ENCODE results near the gene HSD17B13. TPM values are rescaled to one million over a fixed set of nuclear protein-coding genes. Genes with fewer than 3 reads are reported as not detected.

The HSD17B13 gene
- total and polyA plus RNA-seq, 2 experiments from 2014 or later: 0.15 TPM; not detected in 1

DNA sequence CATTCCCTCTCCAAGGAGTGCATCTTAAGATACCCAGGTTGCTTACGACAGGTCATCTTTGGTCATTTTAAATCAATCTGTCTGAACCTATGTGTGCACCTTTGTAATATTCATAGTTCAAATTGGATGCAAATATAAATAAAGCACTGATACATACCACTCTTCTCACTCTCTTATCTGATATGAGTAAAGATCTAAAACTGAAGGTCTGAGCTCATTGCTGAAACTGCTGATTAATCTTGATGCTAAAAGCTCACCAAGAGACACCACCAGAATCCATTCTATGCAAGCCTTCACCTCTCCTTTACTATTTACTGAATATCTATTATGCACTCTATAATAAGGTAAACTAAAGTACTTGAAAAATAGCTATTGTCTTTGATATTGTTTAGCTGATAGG, 16.6 kb downstream of the HSD17B13 start:
- Mint-ChIP-seq H3K9me3 (no peaks in the 10 kb centered on the region), H3K36me3 (ENCODE audit: low read depth) (no peaks in the 10 kb centered on the region), H3K4me3 (no peak overlapping the region), H3K4me1 (no peaks in the 10 kb centered on the region), H3K27me3 (ENCODE audit: insufficient read depth, low read depth, poor library complexity) (peaks cover 6% of the 10 kb centered on the region), H3K27ac (no peak overlapping the region)
- Histone ChIP-seq H2AFZ (no peak overlapping the region), H3K4me2 (no peak overlapping the region), H3K36me3 (ENCODE audit: insufficient read depth) (no peaks in the 10 kb centered on the region), H3K4me1 (ENCODE audit: insufficient read depth) (no peaks in the 10 kb centered on the region), H3F3A (replicated peaks; ENCODE audit: low read depth) (no peaks in the 10 kb centered on the region), H3K27ac (ENCODE audit: low read depth) (no peak overlapping the region), H3K27me3 (ENCODE audit: insufficient read depth) (no peaks in the 10 kb centered on the region), H3K9me2 (ENCODE audit: insufficient read depth) (no peaks in the 10 kb centered on the region), H3K79me2 (replicated peaks; ENCODE audit: insufficient read depth) (no peaks in the 10 kb centered on the region), H4K20me1 (replicated peaks; ENCODE audit: insufficient read depth) (no peaks in the 10 kb centered on the region), H3K4me3 (no peak overlapping the region)
- TF ChIP-seq ZNF331 (CRISPR knock-in tag; IDR thresholded peaks at IDR 0.05; ENCODE audit: low read depth) (no peak), NANOG (IDR thresholded peaks at IDR 0.05; ENCODE audit: borderline replicate concordance) (no peak)
- ATAC-seq (no peak), DNase-seq (ENCODE audit: low spot score) (no peak)

DNA sequence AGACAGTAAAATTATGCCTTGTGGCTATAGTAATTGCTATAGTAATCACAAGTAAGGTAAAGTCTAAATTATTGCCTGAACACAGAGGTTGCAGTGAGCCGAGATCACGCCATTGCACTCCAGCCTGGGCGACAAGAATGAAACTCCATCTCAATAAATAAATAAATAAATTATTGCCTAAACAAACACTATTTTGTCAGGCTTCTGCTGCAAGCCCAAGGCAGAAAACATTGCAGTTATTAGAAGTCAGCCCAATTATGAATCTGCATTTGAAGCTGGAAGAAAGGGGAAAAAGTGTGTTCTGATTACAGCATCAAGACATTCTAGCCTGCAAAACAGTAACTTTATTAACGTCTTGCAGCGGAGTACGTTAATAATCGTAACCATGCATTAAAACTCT, 17.1 kb downstream of the HSD17B13 start:
- Histone ChIP-seq H3K27ac (ENCODE audit: low read depth) (no peak overlapping the region), H3K4me1 (ENCODE audit: insufficient read depth) (no peaks in the 10 kb centered on the region), H4K20me1 (replicated peaks; ENCODE audit: insufficient read depth) (no peaks in the 10 kb centered on the region), H3K36me3 (ENCODE audit: insufficient read depth) (no peaks in the 10 kb centered on the region), H3K9me2 (ENCODE audit: insufficient read depth) (no peaks in the 10 kb centered on the region), H3K79me2 (replicated peaks; ENCODE audit: insufficient read depth) (no peaks in the 10 kb centered on the region), H3K4me2 (no peak overlapping the region), H3K27me3 (ENCODE audit: insufficient read depth) (no peaks in the 10 kb centered on the region), H2AFZ (no peak overlapping the region), H3K4me3 (no peak overlapping the region), H3F3A (replicated peaks; ENCODE audit: low read depth) (no peaks in the 10 kb centered on the region)
- Mint-ChIP-seq H3K27ac (no peak overlapping the region), H3K27me3 (ENCODE audit: insufficient read depth, low read depth, poor library complexity) (peaks cover 6% of the 10 kb centered on the region), H3K36me3 (ENCODE audit: low read depth) (no peaks in the 10 kb centered on the region), H3K4me1 (no peaks in the 10 kb centered on the region), H3K9me3 (no peaks in the 10 kb centered on the region), H3K4me3 (no peak overlapping the region)
- no peak for DNase-seq (ENCODE audit: low spot score)
- ATAC-seq: no peak
- no peak for TF ChIP-seq EZH2phosphoT487 (IDR thresholded peaks at IDR 0.05; ENCODE audit: unreplicated experiment)
- TF ChIP-seq, protein P1, sequence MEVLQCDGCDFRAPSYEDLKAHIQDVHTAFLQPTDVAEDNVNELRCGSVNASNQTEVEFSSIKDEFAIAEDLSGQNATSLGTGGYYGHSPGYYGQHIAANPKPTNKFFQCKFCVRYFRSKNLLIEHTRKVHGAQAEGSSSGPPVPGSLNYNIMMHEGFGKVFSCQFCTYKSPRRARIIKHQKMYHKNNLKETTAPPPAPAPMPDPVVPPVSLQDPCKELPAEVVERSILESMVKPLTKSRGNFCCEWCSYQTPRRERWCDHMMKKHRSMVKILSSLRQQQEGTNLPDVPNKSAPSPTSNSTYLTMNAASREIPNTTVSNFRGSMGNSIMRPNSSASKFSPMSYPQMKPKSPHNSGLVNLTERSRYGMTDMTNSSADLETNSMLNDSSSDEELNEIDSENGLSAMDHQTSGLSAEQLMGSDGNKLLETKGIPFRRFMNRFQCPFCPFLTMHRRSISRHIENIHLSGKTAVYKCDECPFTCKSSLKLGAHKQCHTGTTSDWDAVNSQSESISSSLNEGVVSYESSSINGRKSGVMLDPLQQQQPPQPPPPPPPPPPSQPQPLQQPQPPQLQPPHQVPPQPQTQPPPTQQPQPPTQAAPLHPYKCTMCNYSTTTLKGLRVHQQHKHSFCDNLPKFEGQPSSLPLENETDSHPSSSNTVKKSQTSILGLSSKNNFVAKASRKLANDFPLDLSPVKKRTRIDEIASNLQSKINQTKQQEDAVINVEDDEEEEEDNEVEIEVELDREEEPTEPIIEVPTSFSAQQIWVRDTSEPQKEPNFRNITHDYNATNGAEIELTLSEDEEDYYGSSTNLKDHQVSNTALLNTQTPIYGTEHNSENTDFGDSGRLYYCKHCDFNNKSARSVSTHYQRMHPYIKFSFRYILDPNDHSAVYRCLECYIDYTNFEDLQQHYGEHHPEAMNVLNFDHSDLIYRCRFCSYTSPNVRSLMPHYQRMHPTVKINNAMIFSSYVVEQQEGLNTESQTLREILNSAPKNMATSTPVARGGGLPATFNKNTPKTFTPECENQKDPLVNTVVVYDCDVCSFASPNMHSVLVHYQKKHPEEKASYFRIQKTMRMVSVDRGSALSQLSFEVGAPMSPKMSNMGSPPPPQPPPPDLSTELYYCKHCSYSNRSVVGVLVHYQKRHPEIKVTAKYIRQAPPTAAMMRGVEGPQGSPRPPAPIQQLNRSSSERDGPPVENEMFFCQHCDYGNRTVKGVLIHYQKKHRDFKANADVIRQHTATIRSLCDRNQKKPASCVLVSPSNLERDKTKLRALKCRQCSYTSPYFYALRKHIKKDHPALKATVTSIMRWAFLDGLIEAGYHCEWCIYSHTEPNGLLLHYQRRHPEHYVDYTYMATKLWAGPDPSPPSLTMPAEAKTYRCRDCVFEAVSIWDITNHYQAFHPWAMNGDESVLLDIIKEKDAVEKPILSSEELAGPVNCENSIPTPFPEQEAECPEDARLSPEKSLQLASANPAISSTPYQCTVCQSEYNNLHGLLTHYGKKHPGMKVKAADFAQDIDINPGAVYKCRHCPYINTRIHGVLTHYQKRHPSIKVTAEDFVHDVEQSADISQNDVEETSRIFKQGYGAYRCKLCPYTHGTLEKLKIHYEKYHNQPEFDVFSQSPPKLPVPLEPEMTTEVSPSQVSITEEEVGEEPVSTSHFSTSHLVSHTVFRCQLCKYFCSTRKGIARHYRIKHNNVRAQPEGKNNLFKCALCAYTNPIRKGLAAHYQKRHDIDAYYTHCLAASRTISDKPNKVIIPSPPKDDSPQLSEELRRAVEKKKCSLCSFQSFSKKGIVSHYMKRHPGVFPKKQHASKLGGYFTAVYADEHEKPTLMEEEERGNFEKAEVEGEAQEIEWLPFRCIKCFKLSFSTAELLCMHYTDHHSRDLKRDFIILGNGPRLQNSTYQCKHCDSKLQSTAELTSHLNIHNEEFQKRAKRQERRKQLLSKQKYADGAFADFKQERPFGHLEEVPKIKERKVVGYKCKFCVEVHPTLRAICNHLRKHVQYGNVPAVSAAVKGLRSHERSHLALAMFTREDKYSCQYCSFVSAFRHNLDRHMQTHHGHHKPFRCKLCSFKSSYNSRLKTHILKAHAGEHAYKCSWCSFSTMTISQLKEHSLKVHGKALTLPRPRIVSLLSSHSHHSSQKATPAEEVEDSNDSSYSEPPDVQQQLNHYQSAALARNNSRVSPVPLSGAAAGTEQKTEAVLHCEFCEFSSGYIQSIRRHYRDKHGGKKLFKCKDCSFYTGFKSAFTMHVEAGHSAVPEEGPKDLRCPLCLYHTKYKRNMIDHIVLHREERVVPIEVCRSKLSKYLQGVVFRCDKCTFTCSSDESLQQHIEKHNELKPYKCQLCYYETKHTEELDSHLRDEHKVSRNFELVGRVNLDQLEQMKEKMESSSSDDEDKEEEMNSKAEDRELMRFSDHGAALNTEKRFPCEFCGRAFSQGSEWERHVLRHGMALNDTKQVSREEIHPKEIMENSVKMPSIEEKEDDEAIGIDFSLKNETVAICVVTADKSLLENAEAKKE (CRISPR knock-in tag; IDR thresholded peaks at IDR 0.05): no peak
- no peak for TF ChIP-seq ETS1 (IDR thresholded peaks at IDR 0.05)
- TF ChIP-seq ZNF331 (CRISPR knock-in tag; IDR thresholded peaks at IDR 0.05; ENCODE audit: low read depth): no peak
- no peak for TF ChIP-seq CREB1 (CRISPR knock-in tag; IDR thresholded peaks at IDR 0.05; ENCODE audit: low read depth)
- TF ChIP-seq, protein P2, sequence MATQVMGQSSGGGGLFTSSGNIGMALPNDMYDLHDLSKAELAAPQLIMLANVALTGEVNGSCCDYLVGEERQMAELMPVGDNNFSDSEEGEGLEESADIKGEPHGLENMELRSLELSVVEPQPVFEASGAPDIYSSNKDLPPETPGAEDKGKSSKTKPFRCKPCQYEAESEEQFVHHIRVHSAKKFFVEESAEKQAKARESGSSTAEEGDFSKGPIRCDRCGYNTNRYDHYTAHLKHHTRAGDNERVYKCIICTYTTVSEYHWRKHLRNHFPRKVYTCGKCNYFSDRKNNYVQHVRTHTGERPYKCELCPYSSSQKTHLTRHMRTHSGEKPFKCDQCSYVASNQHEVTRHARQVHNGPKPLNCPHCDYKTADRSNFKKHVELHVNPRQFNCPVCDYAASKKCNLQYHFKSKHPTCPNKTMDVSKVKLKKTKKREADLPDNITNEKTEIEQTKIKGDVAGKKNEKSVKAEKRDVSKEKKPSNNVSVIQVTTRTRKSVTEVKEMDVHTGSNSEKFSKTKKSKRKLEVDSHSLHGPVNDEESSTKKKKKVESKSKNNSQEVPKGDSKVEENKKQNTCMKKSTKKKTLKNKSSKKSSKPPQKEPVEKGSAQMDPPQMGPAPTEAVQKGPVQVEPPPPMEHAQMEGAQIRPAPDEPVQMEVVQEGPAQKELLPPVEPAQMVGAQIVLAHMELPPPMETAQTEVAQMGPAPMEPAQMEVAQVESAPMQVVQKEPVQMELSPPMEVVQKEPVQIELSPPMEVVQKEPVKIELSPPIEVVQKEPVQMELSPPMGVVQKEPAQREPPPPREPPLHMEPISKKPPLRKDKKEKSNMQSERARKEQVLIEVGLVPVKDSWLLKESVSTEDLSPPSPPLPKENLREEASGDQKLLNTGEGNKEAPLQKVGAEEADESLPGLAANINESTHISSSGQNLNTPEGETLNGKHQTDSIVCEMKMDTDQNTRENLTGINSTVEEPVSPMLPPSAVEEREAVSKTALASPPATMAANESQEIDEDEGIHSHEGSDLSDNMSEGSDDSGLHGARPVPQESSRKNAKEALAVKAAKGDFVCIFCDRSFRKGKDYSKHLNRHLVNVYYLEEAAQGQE (IDR thresholded peaks at IDR 0.05; ENCODE audit: unreplicated experiment): no peak
- TF ChIP-seq POLR2AphosphoS5 (IDR thresholded peaks at IDR 0.05; ENCODE audit: low read depth): no peak
- TF ChIP-seq, protein P3, sequence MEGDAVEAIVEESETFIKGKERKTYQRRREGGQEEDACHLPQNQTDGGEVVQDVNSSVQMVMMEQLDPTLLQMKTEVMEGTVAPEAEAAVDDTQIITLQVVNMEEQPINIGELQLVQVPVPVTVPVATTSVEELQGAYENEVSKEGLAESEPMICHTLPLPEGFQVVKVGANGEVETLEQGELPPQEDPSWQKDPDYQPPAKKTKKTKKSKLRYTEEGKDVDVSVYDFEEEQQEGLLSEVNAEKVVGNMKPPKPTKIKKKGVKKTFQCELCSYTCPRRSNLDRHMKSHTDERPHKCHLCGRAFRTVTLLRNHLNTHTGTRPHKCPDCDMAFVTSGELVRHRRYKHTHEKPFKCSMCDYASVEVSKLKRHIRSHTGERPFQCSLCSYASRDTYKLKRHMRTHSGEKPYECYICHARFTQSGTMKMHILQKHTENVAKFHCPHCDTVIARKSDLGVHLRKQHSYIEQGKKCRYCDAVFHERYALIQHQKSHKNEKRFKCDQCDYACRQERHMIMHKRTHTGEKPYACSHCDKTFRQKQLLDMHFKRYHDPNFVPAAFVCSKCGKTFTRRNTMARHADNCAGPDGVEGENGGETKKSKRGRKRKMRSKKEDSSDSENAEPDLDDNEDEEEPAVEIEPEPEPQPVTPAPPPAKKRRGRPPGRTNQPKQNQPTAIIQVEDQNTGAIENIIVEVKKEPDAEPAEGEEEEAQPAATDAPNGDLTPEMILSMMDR (conservative IDR thresholded peaks at IDR 0.05; ENCODE audit: low read depth in 2 of 2): no peak
- TF ChIP-seq JUNB (IDR thresholded peaks at IDR 0.05; ENCODE audit: unreplicated experiment): no peak
